H54 (cell line): ENCODE data around the gene ANGPTL2.
"Not testable (repeated sequence)": the region's sequence is repeated elsewhere in the genome, so short reads cannot be mapped to it uniquely, and the experiment has no call there.

Experiments used
- DNase-seq: peaks from one replicate; pipeline ENCODE4 v3.0.0; 2011; ENCODE audit warnings: low spot score, mixed read lengths; ENCODE audit not compliant: insufficient read length
- FAIRE-seq: peaks from 3 replicates; lab custom pipeline; 2011; peaks lifted over from hg19 to GRCh38; lab: Jason Lieb, UNC
- POLR2A ChIP-seq: IDR thresholded peaks from 2 replicates; pipeline ENCODE4 v1.6.1; 2011; ENCODE audit warnings: low read depth, mild to moderate bottlenecking, low read length

Gene ANGPTL2, protein sequence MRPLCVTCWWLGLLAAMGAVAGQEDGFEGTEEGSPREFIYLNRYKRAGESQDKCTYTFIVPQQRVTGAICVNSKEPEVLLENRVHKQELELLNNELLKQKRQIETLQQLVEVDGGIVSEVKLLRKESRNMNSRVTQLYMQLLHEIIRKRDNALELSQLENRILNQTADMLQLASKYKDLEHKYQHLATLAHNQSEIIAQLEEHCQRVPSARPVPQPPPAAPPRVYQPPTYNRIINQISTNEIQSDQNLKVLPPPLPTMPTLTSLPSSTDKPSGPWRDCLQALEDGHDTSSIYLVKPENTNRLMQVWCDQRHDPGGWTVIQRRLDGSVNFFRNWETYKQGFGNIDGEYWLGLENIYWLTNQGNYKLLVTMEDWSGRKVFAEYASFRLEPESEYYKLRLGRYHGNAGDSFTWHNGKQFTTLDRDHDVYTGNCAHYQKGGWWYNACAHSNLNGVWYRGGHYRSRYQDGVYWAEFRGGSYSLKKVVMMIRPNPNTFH

DNA sequence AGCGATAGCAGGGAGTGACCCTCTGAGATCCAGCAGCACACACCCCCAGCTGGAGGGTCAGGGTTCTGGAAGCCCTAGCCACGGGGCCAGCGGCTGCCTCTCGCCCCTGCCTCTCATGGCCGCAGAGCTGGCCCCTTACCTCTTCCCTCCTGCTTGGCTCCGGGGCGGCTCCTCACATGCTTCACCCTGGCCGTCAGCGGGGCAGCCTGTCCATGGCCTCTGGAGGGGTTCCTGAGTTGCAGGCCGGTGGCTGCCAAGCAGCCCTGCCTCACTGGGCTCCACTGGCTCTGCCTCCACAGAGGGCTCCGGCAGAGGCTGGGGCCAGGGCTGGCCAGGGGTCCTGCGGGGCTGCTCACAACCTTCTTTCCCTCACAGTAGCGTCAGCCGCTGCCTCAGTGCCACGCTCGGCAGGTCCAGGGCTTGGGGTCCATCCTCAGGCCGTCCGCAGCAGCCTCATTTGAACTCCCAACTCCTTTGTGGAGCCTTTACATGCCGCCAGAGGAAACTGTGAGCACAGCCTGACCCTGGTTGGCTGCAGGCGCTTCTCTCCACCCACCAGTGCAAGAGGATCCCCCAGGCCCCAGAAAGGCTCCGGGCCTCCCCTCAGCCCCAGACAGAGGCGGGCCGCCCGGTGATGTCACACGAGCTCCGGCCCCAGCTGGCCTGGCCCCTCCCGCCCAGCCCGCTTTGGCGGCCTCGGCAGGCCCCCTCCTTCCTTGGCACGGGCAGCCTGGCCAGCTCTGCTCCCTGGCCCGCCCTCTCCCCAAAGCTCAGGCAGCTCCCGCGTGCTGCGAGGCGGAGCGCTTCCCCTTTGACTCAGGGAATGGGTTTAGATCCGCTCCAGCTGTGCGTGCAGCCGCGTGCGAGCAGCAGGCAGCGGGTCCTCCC is at the start of gene ANGPTL2:
Gene ANGPTL2 (minus strand): TSS at position 460 of the 888 bp plus-strand sequence. CDS start 13,904 bp downstream, outside the sequence.
- DNase-seq = peak; percentile 52
- 0 out of 2 replicates have a peak, but pooled peaks have one; percentile 21 for TF ChIP-seq POLR2A
- FAIRE-seq = no peak

DNA sequence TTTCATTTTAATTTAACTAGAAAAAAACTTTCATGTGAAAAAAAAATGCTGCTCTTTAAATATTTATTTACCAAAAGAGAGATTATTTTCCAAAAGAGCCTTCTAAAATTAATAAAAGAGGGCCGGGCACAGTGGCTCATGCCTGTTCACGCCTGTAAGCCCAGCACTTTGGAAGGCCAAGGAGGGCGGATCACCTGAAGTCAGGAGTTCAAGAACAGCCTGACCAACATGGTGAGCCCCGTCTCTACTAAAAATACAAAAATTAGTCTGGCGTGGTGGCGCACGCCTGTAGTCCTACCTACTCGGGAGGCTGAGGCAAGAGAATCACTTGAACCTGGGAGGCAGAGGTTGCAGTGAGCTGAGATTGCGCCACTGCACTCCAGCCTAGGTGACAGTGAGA is 48.9 kb upstream of the ANGPTL2 start:
- not testable (repeated sequence) for DNase-seq, FAIRE-seq

DNA sequence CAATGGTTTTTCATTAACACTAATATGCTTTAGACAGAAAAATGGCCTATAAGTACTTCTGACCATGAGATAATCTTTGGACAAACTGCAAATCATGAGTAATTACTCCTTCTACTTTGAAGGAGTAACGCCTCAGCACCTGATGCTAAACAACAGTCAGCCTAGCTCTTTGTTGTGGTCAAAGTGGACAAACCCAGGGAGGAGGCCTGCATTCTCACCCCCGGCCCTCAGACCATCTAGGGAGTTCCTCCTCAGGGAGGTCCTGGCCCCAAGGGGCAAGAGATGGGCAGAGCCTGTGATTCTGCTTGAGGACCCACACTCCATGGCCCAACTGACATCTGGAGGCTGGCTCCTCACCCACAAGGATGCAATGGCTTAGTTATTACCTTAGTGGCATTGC is 48.2 kb upstream of the ANGPTL2 start:
- TF ChIP-seq POLR2A = no peak
- no peak for DNase-seq
- no peak for FAIRE-seq

DNA sequence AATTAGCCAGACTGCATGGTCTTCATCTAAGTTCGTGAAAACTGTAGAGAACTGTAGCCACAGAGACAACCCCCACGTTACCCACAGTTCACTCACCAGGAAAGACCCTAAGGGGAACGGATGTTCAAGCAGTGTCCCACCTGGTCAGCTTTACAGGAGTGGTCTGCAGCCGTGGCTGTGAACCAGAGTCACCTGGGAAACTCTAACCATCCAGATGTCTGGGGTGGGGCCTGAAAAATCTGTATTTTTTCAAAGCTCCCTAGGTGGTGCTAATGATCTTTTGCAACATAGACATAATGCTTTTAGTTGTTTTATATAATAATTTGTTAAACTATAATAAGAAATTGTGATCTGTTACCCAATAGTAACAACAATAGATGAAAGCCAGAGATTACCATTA is 47.7 kb upstream of the ANGPTL2 start:
- TF ChIP-seq POLR2A = no peak
- no peak for FAIRE-seq
- DNase-seq = no peak

DNA sequence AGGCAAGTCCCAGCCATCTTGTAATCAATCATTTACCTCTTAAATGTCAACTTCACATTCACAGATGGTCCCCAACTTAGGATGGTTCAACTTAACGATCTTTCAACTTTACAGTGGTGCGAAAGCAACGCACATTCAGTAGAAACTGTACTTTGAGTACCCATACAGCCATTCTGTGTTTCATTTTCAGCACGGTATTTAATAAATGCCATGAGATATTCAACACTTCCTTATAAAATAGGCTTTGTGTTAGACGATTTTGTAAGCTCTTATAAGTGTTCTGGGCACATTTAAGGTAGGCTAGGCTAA is 47.1 kb upstream of the ANGPTL2 start:
- no peak for TF ChIP-seq POLR2A
- no peak for FAIRE-seq
- no peak for DNase-seq

DNA sequence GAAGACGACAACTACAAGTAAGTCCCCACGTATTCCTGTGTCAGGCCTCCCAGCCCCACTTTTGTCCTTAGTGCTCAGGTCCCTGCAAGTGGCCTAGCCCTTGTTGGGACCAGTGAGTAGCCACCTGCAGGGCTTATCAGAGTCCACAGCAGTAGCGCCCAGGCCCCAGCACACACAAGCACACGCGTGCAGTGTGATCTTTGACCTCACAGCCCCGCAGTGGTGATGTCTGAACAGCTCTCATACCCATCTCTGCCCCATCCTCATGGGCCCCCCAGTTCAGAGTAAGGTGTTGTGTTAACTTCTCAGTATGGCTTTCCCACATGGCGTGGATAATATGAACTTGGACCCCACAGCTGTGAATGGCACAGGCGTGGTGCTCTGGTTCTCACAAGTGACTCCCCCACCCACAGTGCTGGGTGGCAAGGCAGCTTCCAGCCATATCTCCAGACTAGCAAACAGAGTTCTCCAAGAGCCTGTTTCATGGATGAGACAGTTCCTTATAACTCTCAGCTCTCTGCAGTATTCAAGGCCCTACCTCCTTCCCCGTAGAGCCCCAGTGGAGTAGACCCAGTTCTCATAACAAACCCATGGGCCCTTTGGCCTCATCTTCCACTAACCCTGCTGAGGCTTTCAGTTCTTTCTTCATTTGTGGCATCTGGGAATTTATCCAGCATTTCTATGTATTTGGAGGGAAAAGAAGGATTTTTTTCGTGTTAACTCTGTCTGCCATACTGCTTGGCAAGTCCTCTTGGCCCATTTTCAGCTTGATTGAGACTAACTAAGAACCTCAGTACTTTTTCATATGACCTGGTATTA is 46.5 kb upstream of the ANGPTL2 start:
- DNase-seq = no peak
- no peak for FAIRE-seq
- no peak for TF ChIP-seq POLR2A

DNA sequence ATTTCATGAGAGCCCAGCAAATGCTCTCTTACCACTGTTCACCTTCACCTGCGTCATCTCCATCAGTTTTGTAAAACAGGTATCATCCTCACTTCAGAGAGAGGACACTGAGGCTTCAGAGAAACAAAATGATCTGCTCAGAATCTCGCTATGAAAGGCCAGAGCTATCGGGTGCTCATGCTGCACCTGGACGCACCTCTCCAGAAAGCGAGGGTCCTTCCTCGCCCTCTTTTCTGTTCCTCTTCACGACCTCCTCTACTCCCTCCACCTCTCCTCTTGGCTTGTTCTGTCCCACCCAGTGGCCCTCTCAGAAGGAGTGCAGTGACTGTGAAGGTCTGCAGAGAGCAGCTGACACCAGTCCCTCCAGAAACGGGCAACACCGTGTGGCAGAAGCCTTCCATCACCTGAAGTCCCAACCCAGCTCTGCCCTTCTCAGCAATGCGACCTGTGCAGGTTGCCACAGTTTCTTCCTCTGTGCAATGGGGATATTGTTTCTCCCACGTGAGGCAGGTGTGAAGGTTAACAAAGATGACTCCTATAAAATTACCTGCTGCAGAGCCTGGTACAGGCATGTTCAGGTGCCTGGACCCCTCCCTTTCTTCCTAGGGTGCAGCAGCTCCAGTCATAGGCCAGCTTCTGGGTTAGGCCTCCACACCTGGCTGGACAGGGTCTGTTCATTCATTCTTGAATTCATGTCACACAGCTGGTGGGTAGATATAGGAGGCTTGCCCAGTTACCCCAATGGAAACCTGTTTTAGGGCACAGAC is 45.3 kb upstream of the ANGPTL2 start:
- TF ChIP-seq POLR2A = no peak
- FAIRE-seq = no peak
- no peak for DNase-seq

DNA sequence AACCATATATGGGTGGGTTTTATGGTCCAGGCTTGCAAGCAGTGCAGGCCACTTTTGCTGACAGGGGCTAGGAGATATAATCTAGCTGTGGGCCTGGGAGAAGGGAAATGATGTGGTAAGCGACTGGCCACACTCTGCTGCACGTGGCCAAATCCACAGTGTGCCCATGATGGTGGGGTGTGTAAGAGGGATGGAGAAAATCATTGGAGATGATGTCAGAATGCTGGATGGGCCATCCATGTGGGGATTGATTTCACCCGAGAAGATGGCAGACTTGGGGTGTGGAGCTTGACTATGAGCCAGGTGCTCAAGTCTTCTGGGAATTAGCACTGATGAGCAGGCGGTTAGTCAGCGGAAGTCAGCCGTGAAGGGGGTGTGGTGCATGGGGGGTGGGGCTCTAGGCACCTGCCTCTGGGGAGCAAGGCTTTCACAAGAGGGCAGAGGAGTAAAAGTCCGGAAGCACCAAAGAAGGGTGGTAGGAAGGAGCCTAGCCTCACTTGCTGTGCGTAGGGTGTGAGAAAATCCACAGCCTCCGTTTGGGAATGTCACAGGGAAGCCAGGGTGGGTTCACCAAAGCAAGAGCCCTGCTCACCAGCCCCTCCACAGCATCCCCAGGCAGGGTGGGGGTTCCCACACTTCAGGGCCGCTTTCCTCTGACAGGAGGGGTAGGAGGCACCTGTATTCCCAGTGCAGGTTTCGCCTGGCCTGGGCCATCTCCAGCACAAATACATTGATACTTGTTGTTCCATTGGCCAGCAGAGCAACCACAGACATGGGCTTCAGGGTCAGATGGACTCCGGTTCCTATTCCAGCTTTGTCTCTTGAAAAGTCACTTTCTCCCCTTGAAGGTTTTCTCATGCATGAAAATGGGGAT is 44.5 kb upstream of the ANGPTL2 start:
- FAIRE-seq (peak; percentile 84), DNase-seq (peak; percentile 74)
- TF ChIP-seq POLR2A = no peak

DNA sequence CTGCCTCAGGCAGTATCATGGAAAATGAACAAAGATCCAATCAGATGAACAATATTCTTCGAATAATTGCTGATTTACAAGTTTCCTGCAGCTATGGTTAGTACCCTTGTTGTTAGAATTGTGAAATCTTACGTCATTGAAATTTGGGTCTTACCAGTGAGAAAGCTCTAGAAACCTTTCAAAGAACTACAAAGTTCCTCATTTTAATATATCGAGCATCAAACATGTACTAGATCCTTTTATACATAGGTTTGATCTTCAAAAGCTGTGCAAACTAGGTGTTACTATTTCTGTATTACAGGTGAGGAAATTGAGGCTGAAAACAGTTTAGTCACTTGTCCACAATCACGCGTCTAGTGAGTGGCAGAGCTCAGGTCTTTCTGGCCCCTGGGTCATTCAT is 43.7 kb upstream of the ANGPTL2 start:
- no peak for TF ChIP-seq POLR2A
- FAIRE-seq (no peak), DNase-seq (no peak)

DNA sequence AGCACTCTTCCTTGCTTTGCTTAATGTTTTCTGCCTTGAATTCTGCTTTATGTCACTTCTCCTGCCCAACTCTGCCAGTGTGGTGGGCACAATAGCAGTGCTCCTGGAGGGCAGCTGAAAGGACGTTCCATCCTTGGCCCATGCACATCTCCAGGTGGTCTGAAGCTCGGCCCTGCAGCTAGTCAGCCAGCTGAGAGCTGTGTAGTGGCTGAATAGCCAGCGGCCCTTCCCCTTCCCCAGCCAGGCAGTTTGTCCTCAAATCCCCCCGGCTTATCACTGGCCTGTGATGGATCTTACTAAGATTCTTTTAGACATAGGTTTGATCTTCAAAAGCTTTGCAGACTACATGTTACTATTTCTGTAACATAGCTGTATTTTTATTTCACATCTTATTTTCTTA is 42.7 kb upstream of the ANGPTL2 start:
- no peak for TF ChIP-seq POLR2A

DNA sequence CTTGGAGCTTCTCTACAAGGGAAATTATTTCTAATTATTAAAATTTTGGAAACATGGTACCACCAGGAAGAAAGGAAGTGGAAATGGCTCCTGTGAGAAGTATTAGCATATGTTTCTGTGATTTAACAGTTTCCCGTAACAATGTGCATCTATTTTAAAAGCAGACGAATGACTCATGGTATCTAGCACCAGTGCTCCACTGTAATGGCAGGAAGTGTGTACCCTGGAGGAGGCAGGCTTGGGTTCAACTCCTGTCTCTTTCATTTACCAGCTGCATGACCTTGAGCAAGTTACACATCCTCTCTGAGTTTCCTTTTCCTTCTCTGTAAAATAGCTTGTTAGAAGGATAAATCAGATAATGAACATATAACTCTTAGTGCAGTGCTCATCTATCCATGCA is 41.0 kb upstream of the ANGPTL2 start:
- TF ChIP-seq POLR2A = no peak
- FAIRE-seq (peak; percentile 89), DNase-seq (peak; percentile 81)

More for the DNA sequence above, 42.7 kb upstream of the ANGPTL2 start:
- FAIRE-seq (no peak), DNase-seq (no peak)

DNA sequence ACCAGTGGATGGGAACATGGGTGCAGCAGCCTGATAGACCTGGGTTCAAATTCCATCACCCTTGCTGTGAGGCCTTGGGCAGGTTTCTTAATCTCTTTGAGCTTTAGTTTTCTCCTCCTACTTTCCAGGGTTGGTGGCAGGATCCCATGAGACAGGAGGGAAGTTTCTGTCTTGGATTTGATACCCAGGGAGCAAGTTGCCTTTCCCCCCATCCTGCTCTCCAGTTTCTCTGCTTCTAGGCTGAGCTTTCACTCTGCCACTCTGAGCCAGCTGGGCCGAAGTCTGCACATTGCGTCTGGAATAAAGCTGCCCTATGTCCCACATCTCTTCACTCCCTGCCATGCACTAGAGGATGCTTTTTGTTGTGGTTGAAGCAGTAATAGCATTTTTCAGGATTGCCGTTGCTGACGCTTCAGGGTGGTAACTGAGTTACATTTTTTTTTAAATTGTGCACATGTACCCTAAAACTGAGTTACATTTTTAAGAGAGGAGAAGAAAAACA is 40.5 kb upstream of the ANGPTL2 start:
- no peak for TF ChIP-seq POLR2A
- DNase-seq = no peak
- no peak for FAIRE-seq
